Stimulated activated CD8-positive, alpha-beta memory T cell treated with anti-CD3 and anti-CD28 coated beads, Interleukin-15, amount 100 ng/mL, for 48 hours (primary cell): ENCODE measurements around the gene RIPPLY2.

Experiments used
- DNase-seq, 2 donors: peaks; one replicate each; pipeline ENCODE4 v3.0.0-alpha.2; 2020; ENCODE audit warnings: low read depth in 2 of 2

The RIPPLY2 gene

GRCh38 chr6:83905648-83906047, 52.5 kb downstream of the RIPPLY2 start:
- DNase-seq, result no peak
